ENCODE results near the gene KLHL22.

KLHL22 gene

GRCh38 chr22:20446383-20446970 lies 49.1 kb downstream of the KLHL22 start:
- DNase-seq (ENCODE audit: insufficient read length) (no peak), FAIRE-seq (no peak)
- TF ChIP-seq POLR2AphosphoS5 (IDR thresholded peaks at IDR 0.05; ENCODE audit: low read depth, low read length) (no peak), POLR2A (IDR thresholded peaks at IDR 0.05; ENCODE audit: low read depth, low read length) (no peak), TAF1 (IDR thresholded peaks at IDR 0.05; ENCODE audit: borderline replicate concordance, low read depth, low read length) (no peak)

DNA sequence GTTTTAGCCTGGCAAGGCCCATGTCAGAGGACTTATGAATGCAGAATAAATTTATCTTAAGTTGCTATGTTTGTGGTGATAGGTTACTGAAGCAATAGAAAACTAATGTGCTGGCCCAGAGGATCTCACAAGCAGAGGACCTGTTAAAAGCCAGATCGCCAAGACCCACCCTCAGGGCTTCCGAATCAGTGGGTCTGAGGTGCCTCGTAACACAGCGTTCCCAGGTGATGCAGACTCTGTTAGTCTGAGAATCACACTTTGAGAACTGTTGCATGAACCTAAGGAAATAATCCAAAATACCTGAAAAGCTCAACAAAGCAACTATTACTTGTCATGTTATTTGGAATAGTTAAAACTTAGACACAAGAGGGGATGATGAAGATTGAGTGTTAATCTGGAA lies 51.3 kb downstream of the KLHL22 start:
- FAIRE-seq (no peak), DNase-seq (ENCODE audit: insufficient read length) (no peak)
- TF ChIP-seq POLR2AphosphoS5 (IDR thresholded peaks at IDR 0.05; ENCODE audit: low read depth, low read length), result no peak
- TF ChIP-seq TAF1 (IDR thresholded peaks at IDR 0.05; ENCODE audit: borderline replicate concordance, low read depth, low read length), result no peak
- TF ChIP-seq POLR2A (IDR thresholded peaks at IDR 0.05; ENCODE audit: low read depth, low read length), result no peak

- DNase-seq (ENCODE audit: insufficient read length), result no peak
- FAIRE-seq, result no peak
- TF ChIP-seq POLR2A (IDR thresholded peaks at IDR 0.05; ENCODE audit: low read depth, low read length), result no peak
- TF ChIP-seq TAF1 (IDR thresholded peaks at IDR 0.05; ENCODE audit: borderline replicate concordance, low read depth, low read length), result no peak
- TF ChIP-seq POLR2AphosphoS5 (IDR thresholded peaks at IDR 0.05; ENCODE audit: low read depth, low read length), result no peak
Measured at GRCh38 chr22:20442485-20443284, 52.9 kb downstream of the KLHL22 start.

GRCh38 chr22:20441631-20442484 lies 53.7 kb downstream of the KLHL22 start:
- TF ChIP-seq TAF1 (IDR thresholded peaks at IDR 0.05; ENCODE audit: borderline replicate concordance, low read depth, low read length) (no peak), POLR2AphosphoS5 (IDR thresholded peaks at IDR 0.05; ENCODE audit: low read depth, low read length) (no peak), POLR2A (IDR thresholded peaks at IDR 0.05; ENCODE audit: low read depth, low read length) (no peak)
- no peak for DNase-seq (ENCODE audit: insufficient read length)
- no peak for FAIRE-seq

DNA sequence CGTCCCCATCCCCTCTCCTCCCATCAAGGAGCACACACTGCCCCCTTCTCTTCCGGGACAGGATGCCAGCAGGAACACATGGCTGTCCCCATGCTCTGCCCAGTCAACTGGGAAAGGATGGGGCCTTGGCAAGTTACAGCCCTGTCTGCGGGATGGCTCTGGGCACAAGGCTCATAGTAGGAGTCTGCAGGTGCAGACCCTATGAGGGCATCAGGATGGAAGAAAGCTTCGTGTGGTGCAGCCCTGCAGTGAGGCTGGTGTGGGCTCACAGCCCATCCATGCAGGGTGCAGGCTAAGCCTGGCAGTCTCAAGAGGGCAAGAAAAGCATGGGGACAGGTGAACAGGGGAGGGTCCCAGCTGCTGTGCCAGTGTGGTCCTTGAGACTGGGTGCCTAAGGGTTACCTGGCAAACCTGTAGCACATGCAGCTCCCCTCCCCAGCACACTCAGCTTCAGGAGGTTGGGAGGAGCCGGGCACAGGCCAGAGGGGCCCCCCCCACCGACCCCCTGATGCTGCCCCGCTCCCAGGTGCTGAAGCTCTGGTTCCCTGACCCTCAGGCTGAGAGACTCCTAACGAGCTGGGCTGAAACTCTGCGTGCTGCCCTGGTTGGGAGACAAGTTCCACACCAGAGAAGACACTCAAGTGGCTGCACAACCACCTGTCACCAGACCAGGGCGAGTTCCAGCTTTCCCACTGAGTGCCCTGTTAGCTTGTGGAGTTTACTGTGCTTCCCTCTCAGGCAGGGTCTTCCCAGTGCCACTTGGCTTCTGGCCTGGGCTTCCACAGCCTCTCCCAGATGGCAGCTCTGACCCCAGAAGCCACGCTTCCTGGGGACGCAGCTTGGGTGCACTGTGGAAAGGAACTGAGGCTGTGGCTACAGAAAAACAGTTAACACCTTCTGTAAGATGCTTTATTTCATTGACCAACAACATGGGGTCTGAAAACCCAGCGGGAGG lies 54.7 kb downstream of the KLHL22 start:
- no peak for DNase-seq (ENCODE audit: insufficient read length)
- FAIRE-seq, result no peak
- TF ChIP-seq POLR2AphosphoS5 (IDR thresholded peaks at IDR 0.05; ENCODE audit: low read depth, low read length), result no peak
- TF ChIP-seq TAF1 (IDR thresholded peaks at IDR 0.05; ENCODE audit: borderline replicate concordance, low read depth, low read length), result no peak
- TF ChIP-seq POLR2A (IDR thresholded peaks at IDR 0.05; ENCODE audit: low read depth, low read length), result no peak

- FAIRE-seq, result no peak
- DNase-seq (ENCODE audit: insufficient read length), result no peak
- TF ChIP-seq POLR2A (IDR thresholded peaks at IDR 0.05; ENCODE audit: low read depth, low read length) (no peak), TAF1 (IDR thresholded peaks at IDR 0.05; ENCODE audit: borderline replicate concordance, low read depth, low read length) (no peak), POLR2AphosphoS5 (IDR thresholded peaks at IDR 0.05; ENCODE audit: low read depth, low read length) (no peak)
Measured at GRCh38 chr22:20439928-20440575, 55.5 kb downstream of the KLHL22 start.

DNA sequence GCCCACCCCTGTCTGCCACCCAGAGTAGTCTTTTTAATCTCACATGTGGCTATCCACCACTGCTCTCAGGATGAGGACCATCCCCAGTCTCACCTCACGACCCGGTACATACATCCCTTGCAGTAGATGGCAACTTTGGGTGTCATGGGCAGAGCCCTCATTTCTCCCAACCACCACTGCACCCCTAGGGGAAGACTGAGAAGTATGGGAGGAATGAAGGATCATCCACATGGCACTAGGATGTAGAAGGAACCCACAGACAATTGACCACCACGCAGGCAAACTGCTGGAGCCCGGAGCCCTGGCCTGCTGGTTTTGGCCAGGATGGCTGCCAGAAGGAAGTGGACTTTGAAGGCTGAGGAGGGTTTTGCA lies 56.1 kb downstream of the KLHL22 start:
- no peak for DNase-seq (ENCODE audit: insufficient read length)
- FAIRE-seq, result no peak
- TF ChIP-seq TAF1 (IDR thresholded peaks at IDR 0.05; ENCODE audit: borderline replicate concordance, low read depth, low read length), result no peak
- no peak for TF ChIP-seq POLR2A (IDR thresholded peaks at IDR 0.05; ENCODE audit: low read depth, low read length)

- FAIRE-seq (no peak), DNase-seq (ENCODE audit: insufficient read length) (no peak)
- no peak for TF ChIP-seq POLR2AphosphoS5 (IDR thresholded peaks at IDR 0.05; ENCODE audit: low read depth, low read length)
Measured at GRCh38 chr22:20438678-20439492, 56.7 kb downstream of the KLHL22 start.

- TF ChIP-seq TAF1 (IDR thresholded peaks at IDR 0.05; ENCODE audit: borderline replicate concordance, low read depth, low read length) (no peak), POLR2A (IDR thresholded peaks at IDR 0.05; ENCODE audit: low read depth, low read length) (no peak), POLR2AphosphoS5 (IDR thresholded peaks at IDR 0.05; ENCODE audit: low read depth, low read length) (no peak)
- FAIRE-seq, result no peak
- no peak for DNase-seq (ENCODE audit: insufficient read length)
Measured at GRCh38 chr22:20438427-20438677, 57.2 kb downstream of the KLHL22 start.

All from GM12892 (cell line).